ENCODE results near the gene ENTHD1.

DNA sequence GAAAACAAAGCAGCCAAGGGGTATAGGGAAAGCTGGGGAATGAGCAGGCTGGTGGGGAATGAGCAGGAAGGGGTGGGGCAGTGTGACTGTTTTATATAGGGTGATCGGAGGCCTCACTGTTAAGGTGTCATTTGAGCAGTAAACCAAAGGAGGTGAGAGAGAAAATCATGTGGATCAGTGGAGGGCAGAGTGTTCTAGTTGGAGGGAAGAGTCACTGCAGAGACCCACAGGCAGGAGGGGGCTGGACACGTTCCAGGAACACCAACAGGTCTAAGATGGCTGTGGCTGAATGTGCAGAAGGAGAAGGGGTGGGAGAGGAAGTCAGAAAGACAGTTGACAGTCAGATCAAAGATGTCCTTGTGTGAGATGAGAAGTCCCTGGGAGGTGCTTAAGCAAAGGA is 103.8 kb downstream of the ENTHD1 start:
- TF ChIP-seq CTCF (conservative IDR thresholded peaks at IDR 0.05; ENCODE audit: low read length) (no peak), EZH2phosphoT487 (IDR thresholded peaks at IDR 0.05; ENCODE audit: borderline replicate concordance, low read depth, low read length) (no peak)
